DND-41 (cell line): ENCODE results near the gene HDAC10.

Source experiments
- ATAC-seq: fragments of 200-7000 bp; cut with Tn5 transposase; 3 replicates; pipeline ENCODE4 v1.9.1; 2021; ENCODE audit warnings: low read depth; ENCODE audit not compliant: insufficient read depth
- DNase-seq: peaks from one replicate; pipeline ENCODE4 v3.0.0-alpha.2; 2020
- H2AFZ ChIP-seq: 2 replicates; pipeline ENCODE4 v1.6.0; 2012; ENCODE audit warnings: low read depth, low read length
- H3K27ac ChIP-seq: 2 replicates; pipeline ENCODE4 v1.5.1; 2012; ENCODE audit warnings: low read length, inconsistent platforms
- H3K27me3 ChIP-seq: fragments of 200-600 bp; sonication (generic); 2 replicates; pipeline ENCODE4 v1.6.0; 2012; ENCODE audit warnings: low read length, mild to moderate bottlenecking, inconsistent platforms; ENCODE audit not compliant: insufficient read depth, poor library complexity
- H3K36me3 ChIP-seq: 2 replicates; pipeline ENCODE4 v1.5.1; 2012; ENCODE audit warnings: low read length, inconsistent platforms; ENCODE audit not compliant: insufficient read depth
- H3K4me1 ChIP-seq: 2 replicates; pipeline ENCODE4 v1.5.1; 2012; ENCODE audit warnings: mild to moderate bottlenecking, low read length; ENCODE audit not compliant: insufficient read depth
- H3K4me2 ChIP-seq: 2 replicates; pipeline ENCODE4 v1.6.0; 2012; ENCODE audit warnings: mild to moderate bottlenecking, moderate library complexity, low read length, inconsistent platforms; ENCODE audit not compliant: insufficient read depth
- H3K4me3 ChIP-seq, 2 experiments: fragments of 200-600 bp in 1 of 2; shearing (Covaris generic) in 1 of 2; 2 replicates each; pipeline ENCODE4 v1.5.1; 2012 to 2016; ENCODE audit warnings: inconsistent platforms in 2 of 2, low read length in 2 of 2, mild to moderate bottlenecking in 2 of 2, low read depth in 1 of 2, moderate library complexity in 1 of 2
- H3K79me2 ChIP-seq: 2 replicates; pipeline ENCODE4 v1.6.0; 2012; ENCODE audit warnings: low read length, inconsistent platforms; ENCODE audit not compliant: insufficient read depth
- H3K9ac ChIP-seq: 2 replicates; pipeline ENCODE4 v1.6.0; 2012; ENCODE audit warnings: low read depth, mild to moderate bottlenecking, inconsistent platforms, low read length, moderate library complexity
- H3K9me3 ChIP-seq: 2 replicates; pipeline ENCODE4 v1.5.1; 2012; ENCODE audit warnings: low read length, moderate library complexity, mild to moderate bottlenecking, inconsistent platforms; ENCODE audit not compliant: insufficient read depth, severe bottlenecking
- H4K20me1 ChIP-seq: 2 replicates; pipeline ENCODE4 v1.6.0; 2012; ENCODE audit warnings: low read length; ENCODE audit not compliant: insufficient read depth
- CTCF ChIP-seq: IDR thresholded peaks from 2 replicates; pipeline ENCODE4 v1.5.1; 2012; ENCODE audit warnings: borderline replicate concordance, low read length, moderate library complexity, mild to moderate bottlenecking; ENCODE audit not compliant: poor library complexity, severe bottlenecking; ENCODE audit errors: extremely low read depth
- EZH2 ChIP-seq: IDR thresholded peaks from 3 replicates; pipeline ENCODE4 v1.6.1; 2012; ENCODE audit warnings: borderline replicate concordance, low read depth, mild to moderate bottlenecking, moderate library complexity, low read length, inconsistent platforms; ENCODE audit not compliant: severe bottlenecking

Gene HDAC10

DNA sequence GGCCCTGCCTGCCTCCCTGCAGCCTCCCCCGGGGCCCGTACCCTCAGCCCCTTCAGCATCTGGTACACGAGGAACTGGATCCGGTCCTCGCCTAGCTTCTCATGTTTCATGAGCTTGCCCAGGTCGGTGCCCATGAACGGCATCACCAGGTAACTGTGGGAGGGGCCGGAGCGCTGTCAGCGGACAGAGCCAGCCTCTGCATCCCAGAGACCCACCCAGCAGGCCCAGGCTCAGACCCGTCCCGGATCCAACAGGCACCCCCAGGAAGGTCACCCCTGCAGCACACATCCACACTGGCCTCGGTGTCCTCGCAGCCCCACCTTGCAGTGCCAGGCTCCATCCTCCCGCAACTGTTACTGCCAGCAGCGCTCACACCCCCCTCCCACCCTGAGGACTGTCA, 6.0 kb upstream of the HDAC10 start:
- H3K79me2 ChIP-seq = no peaks in the 10 kb centered on the region
- H2AFZ ChIP-seq = no peak overlapping the region
- no peaks in the 10 kb centered on the region for H3K9me3 ChIP-seq
- ATAC-seq (no peak), DNase-seq (no peak)
- no peaks in the 10 kb centered on the region for H3K36me3 ChIP-seq
- H3K27ac ChIP-seq = no peak overlapping the region
- no peaks in the 10 kb centered on the region for H4K20me1 ChIP-seq
- no peak overlapping the region for H3K9ac ChIP-seq
- H3K4me3 ChIP-seq = no peak overlapping the region
- H3K4me1 ChIP-seq = peaks cover 1% of the 10 kb centered on the region
- H3K4me2 ChIP-seq = no peak overlapping the region
- no peaks in the 10 kb centered on the region for H3K27me3 ChIP-seq
- no peak for TF ChIP-seq CTCF
- TF ChIP-seq EZH2 = no peak

GRCh38 chr22:50256258-50256862, 5.3 kb upstream of the HDAC10 start:
- Histone ChIP-seq H4K20me1 (no peaks in the 10 kb centered on the region), H3K9ac (no peak overlapping the region), H3K79me2 (no peaks in the 10 kb centered on the region), H3K4me1 (peaks cover 8% of the 10 kb centered on the region), H3K27me3 (no peaks in the 10 kb centered on the region), H3K4me3 (no peak overlapping the region), H3K36me3 (no peaks in the 10 kb centered on the region), H3K27ac (no peak overlapping the region), H3K9me3 (no peaks in the 10 kb centered on the region), H2AFZ (no peak overlapping the region), H3K4me2 (no peak overlapping the region)
- DNase-seq (no peak), ATAC-seq (no peak)
- TF ChIP-seq CTCF = no peak
- no peak for TF ChIP-seq EZH2

DNA sequence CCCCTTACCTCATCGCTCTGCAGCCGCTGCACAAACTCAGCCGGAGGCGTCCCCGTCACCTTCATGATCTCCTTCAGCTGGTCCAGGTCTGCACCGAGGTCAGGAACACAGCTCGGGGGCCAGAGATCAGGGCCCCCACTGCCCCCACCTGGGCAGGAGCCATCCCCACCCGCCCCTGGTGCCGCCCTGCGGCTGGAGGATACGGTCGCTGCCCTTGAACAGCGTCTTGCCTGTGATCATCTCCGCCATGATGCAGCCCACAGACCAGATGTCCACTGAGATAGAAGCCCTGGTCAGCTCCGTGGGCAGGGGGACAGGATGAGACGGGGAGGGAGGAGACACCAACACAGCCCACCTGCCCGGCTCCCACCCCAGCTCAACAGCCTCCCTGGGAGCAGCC, 4.5 kb upstream of the HDAC10 start:
- H3K9ac ChIP-seq = no peak overlapping the region
- TF ChIP-seq CTCF (no peak), EZH2 (no peak)
- no peaks in the 10 kb centered on the region for H3K9me3 ChIP-seq
- DNase-seq (no peak), ATAC-seq (no peak)
- peaks cover 4% of the 10 kb centered on the region; the same call in 1 of the 2 replicates for H3K36me3 ChIP-seq
- no peaks in the 10 kb centered on the region for H3K27me3 ChIP-seq
- peaks cover 14% of the 10 kb centered on the region for H3K4me1 ChIP-seq
- no peak overlapping the region for H2AFZ ChIP-seq
- H3K27ac ChIP-seq = no peak overlapping the region
- H3K79me2 ChIP-seq = peaks cover 3% of the 10 kb centered on the region
- H3K4me2 ChIP-seq = no peak overlapping the region
- peaks cover 3% of the 10 kb centered on the region for H4K20me1 ChIP-seq
- H3K4me3 ChIP-seq = no peak overlapping the region
